GM10248 (cell line): Measurements from ENCODE around the gene SSBP3.

Experiments used
- CTCF ChIA-PET: fragments of 300-600 bp; sonication (Branson Sonifier 250); formaldehyde crosslinking; extraction: SDS; loops from one replicate; lab custom pipeline; 2021; ENCODE audit warnings: antibody characterized with exemption; lab: Yijun Ruan, JAX
- POLR2A ChIA-PET: fragments of 350-650 bp; sonication (Branson Sonifier 250); formaldehyde crosslinking; extraction: SDS; loops from one replicate; lab custom pipeline; 2020; ENCODE audit warnings: antibody characterized with exemption; lab: Yijun Ruan, JAX
- DNase-seq: peaks from one replicate; pipeline ENCODE4 v3.0.0; 2012; ENCODE audit errors: extremely low spot score
- CTCF ChIP-seq: IDR thresholded peaks from 2 replicates; pipeline ENCODE4 v1.5.1; 2012; ENCODE audit warnings: mild to moderate bottlenecking, low read depth; ENCODE audit errors: extremely low read depth, missing control alignments, control extremely low read depth

SSBP3 gene

GRCh38 chr1:54365398-54365797 lies 40.8 kb downstream of the SSBP3 start:
- ChIA-PET CTCF (no interaction called here), POLR2A (no interaction called here)
- no peak for TF ChIP-seq CTCF
- no peak for DNase-seq

GRCh38 chr1:54364995-54365394 lies 41.2 kb downstream of the SSBP3 start:
- TF ChIP-seq CTCF, result no peak
- ChIA-PET POLR2A (no interaction called here), CTCF (no interaction called here)
- no peak for DNase-seq

- DNase-seq, result no peak
- ChIA-PET POLR2A (no interaction called here), CTCF (no interaction called here)
- no peak for TF ChIP-seq CTCF
These were observed 41.6 kb downstream of the SSBP3 start for GRCh38 chr1:54364582-54364981.

GRCh38 chr1:54363925-54364324 lies 42.3 kb downstream of the SSBP3 start:
- ChIA-PET CTCF (no interaction called here), POLR2A (no interaction called here)
- DNase-seq, result no peak
- no peak for TF ChIP-seq CTCF

GRCh38 chr1:54362881-54363340 lies 43.3 kb downstream of the SSBP3 start:
- DNase-seq, result no peak
- ChIA-PET CTCF (no interaction called here), POLR2A (no interaction called here)
- TF ChIP-seq CTCF, result no peak

- ChIA-PET CTCF (no interaction called here), POLR2A (no interaction called here)
- no peak for DNase-seq
- TF ChIP-seq CTCF, result no peak
These were observed 44.9 kb downstream of the SSBP3 start for GRCh38 chr1:54361342-54361741.
